GM23248 (cell line): ENCODE results near the gene CAMTA1.

Source experiments
- EZH2 ChIP-seq: fragments of 200-600 bp; sonication (generic); IDR thresholded peaks from 2 replicates; pipeline ENCODE4 v1.6.1; 2018; ENCODE audit warnings: antibody characterized with exemption, mild to moderate bottlenecking; ENCODE audit not compliant: insufficient read depth, poor library complexity, severe bottlenecking
- EZH2phosphoT487 ChIP-seq: fragments of 200-600 bp; sonication (generic); IDR thresholded peaks from 2 replicates; pipeline ENCODE4 v1.6.1; 2018; ENCODE audit warnings: antibody characterized with exemption, moderate library complexity, mild to moderate bottlenecking, low read depth; ENCODE audit not compliant: insufficient read depth

GRCh38 chr1:6951536-6951935 is 166.3 kb downstream of the CAMTA1 start:
- no peak for TF ChIP-seq EZH2
- no peak for TF ChIP-seq EZH2phosphoT487
